Endothelial cell of umbilical vein (primary cell): ENCODE measurements around the gene CCDC88B. TPM values are rescaled to one million over a fixed set of nuclear protein-coding genes. Genes with fewer than 3 reads are reported as not detected.

Experiments
- BruUV-seq: library from RNA; stranded (reverse); fragments of 400-500 nt; replicated peaks from 2 replicates; lab custom pipeline; 2021; lab: Mats Ljungman, UMichigan
- CTCF ChIA-PET: fragments of 300-600, 350-600 bp; sonication (Branson Sonifier 250); formaldehyde crosslinking; loops from one replicate; lab custom pipeline; 2021; ENCODE audit warnings: antibody characterized with exemption, inconsistent platforms; lab: Charles Lee
- POLR2A ChIA-PET: fragments of 300-600, 350-600 bp; sonication (Branson Sonifier 250); formaldehyde crosslinking; loops from one replicate; lab custom pipeline; 2021; ENCODE audit warnings: antibody characterized with exemption, inconsistent platforms; lab: Charles Lee
- DNase-seq: peaks from one replicate; pipeline ENCODE4 v3.0.0-alpha.2; 2011; ENCODE audit warnings: low read depth, low spot score
- FAIRE-seq: peaks from 2 replicates; lab custom pipeline; 2011; peaks lifted over from hg19 to GRCh38; lab: Jason Lieb, UNC
- H2AFZ ChIP-seq: 2 replicates; pipeline ENCODE4 v1.6.0; 2012; ENCODE audit warnings: low read depth, low read length, control low read depth, inconsistent platforms
- H3K27ac ChIP-seq: 2 replicates; pipeline ENCODE4 v1.5.1; 2011; ENCODE audit warnings: low read depth, mild to moderate bottlenecking, control low read depth, low read length, moderate library complexity; ENCODE audit not compliant: insufficient read depth
- H3K27me3 ChIP-seq, 2 experiments: 2 replicates each; pipeline versions ENCODE4 v1.6.0 to v1.6.1; 2011; ENCODE audit warnings: low read length in 2 of 2, mixed read lengths in 1 of 2; ENCODE audit not compliant: control insufficient read depth in 2 of 2, insufficient read depth in 2 of 2
- H3K36me3 ChIP-seq, 2 experiments: 2 replicates in 1 of 2; 3 replicates in 1 of 2; pipeline ENCODE4 v1.5.1; 2011; ENCODE audit warnings: low read length in 2 of 2, mild to moderate bottlenecking in 1 of 2, moderate library complexity in 1 of 2; ENCODE audit not compliant: control insufficient read depth in 2 of 2, insufficient read depth in 2 of 2; ENCODE audit errors: extremely low read depth in 1 of 2
- H3K4me1 ChIP-seq: 3 replicates; pipeline ENCODE4 v1.5.1; 2011; ENCODE audit warnings: mild to moderate bottlenecking, low read length; ENCODE audit not compliant: control insufficient read depth, insufficient read depth; ENCODE audit errors: extremely low read depth
- H3K4me2 ChIP-seq: 2 replicates; pipeline ENCODE4 v1.6.1; 2011; ENCODE audit warnings: low read length, control low read depth, mixed read lengths; ENCODE audit not compliant: insufficient read depth
- H3K4me3 ChIP-seq, 3 experiments: fragments of 200-600 bp in 1 of 3; sonication (generic), shearing (Covaris generic) in 1 of 3; replicated peaks in 1 of 3; 2 replicates each; pipeline ENCODE4 v1.5.1; 2011 to 2016; ENCODE audit warnings: control low read depth in 3 of 3, low read length in 3 of 3, mild to moderate bottlenecking in 2 of 3, inconsistent platforms in 1 of 3, low read depth in 1 of 3, moderate library complexity in 1 of 3; ENCODE audit not compliant: insufficient read depth in 1 of 3
- H3K79me2 ChIP-seq: 2 replicates; pipeline ENCODE4 v1.6.0; 2012; ENCODE audit warnings: low read length, inconsistent platforms; ENCODE audit not compliant: control insufficient read depth, insufficient read depth
- H3K9ac ChIP-seq: replicated peaks from 2 replicates; pipeline ENCODE3; 2011; ENCODE audit warnings: low read length, control low read depth; ENCODE audit not compliant: insufficient read depth; ENCODE audit errors: extremely low read depth
- H3K9me1 ChIP-seq: replicated peaks from 3 replicates; pipeline ENCODE4 v1.6.0; 2011; ENCODE audit warnings: mild to moderate bottlenecking, low read length; ENCODE audit not compliant: control insufficient read depth, insufficient read depth; ENCODE audit errors: extremely low read depth
- H3K9me3 ChIP-seq: replicated peaks from 2 replicates; pipeline ENCODE4 v1.5.1; 2012; ENCODE audit warnings: low read length, inconsistent platforms; ENCODE audit not compliant: control insufficient read depth, insufficient read depth
- H4K20me1 ChIP-seq: replicated peaks from 2 replicates; pipeline ENCODE3; 2011; ENCODE audit warnings: mild to moderate bottlenecking, low read length; ENCODE audit not compliant: control insufficient read depth, insufficient read depth; ENCODE audit errors: extremely low read depth
- EZH2 ChIP-seq: IDR thresholded peaks from 2 replicates; pipeline ENCODE4 v1.6.1; 2012; ENCODE audit warnings: borderline replicate concordance, low read depth, mild to moderate bottlenecking, moderate library complexity, low read length, inconsistent platforms; ENCODE audit not compliant: severe bottlenecking
- FOS ChIP-seq: IDR thresholded peaks from 2 replicates; pipeline ENCODE4 v1.6.1; 2011; ENCODE audit warnings: mild to moderate bottlenecking, low read length, moderate library complexity, borderline replicate concordance; ENCODE audit not compliant: insufficient read depth
- GATA2 ChIP-seq: IDR thresholded peaks from 2 replicates; pipeline ENCODE4 v1.7.0; 2011; ENCODE audit warnings: low read depth, mild to moderate bottlenecking, moderate library complexity, mixed read lengths, low read length; ENCODE audit not compliant: insufficient read length, insufficient read depth
- JUN ChIP-seq: IDR thresholded peaks from 2 replicates; pipeline ENCODE4 v1.6.1; 2011; ENCODE audit warnings: borderline replicate concordance, low read depth; ENCODE audit not compliant: insufficient read length, insufficient read depth
- MAX ChIP-seq: IDR thresholded peaks from 2 replicates; pipeline ENCODE4 v1.6.1; 2011; ENCODE audit not compliant: insufficient read depth, insufficient read length
- MYC ChIP-seq: IDR thresholded peaks from one replicate; pipeline ENCODE4 v1.6.1; 2011; ENCODE audit warnings: mild to moderate bottlenecking, low read depth, low read length
- POLR2A ChIP-seq: IDR thresholded peaks from 2 replicates; pipeline ENCODE4 v1.6.1; 2012; ENCODE audit warnings: low read depth, mild to moderate bottlenecking, control low read depth, low read length
- POLR2AphosphoS5 ChIP-seq: IDR thresholded peaks from 2 replicates; pipeline ENCODE4 v1.6.1; 2012; ENCODE audit warnings: low read depth, mild to moderate bottlenecking, control low read depth, low read length, moderate library complexity; ENCODE audit not compliant: insufficient read depth
- dilution Hi-C: fragments of 300-500 bp; cut with MboI; formaldehyde crosslinking; loops from one replicate; pipeline ENCODE4 v1.15.0; 2019; ENCODE audit warnings: low sequenced_read_pairs; ENCODE audit not compliant: extremely low pct_ligation_motif_present
- intact Hi-C: fragments of 100-400 bp; cut with micrococcal nuclease; formaldehyde crosslinking; loops from one replicate; pipeline ENCODE4 v1.10.0; 2022
- polyA plus RNA-seq, 4 experiments: library from polyadenylated mRNA; depleted of rRNA in 3 of 4; stranded (reverse) in 3 of 4; unstranded in 1 of 4; fragments of >200 nt; gene quantifications; 2 replicates each; pipeline versions ENCODE4 v1.2.1 to v1.2.3, GENCODE V29; 2011 to 2012; ENCODE audit warnings: missing spikeins in 1 of 4
- total RNA-seq: library from RNA; stranded (reverse); gene quantifications from 2 replicates; pipeline ENCODE4 v1.2.3, GENCODE V29; 2021
- TF ChIP-seq, protein P1 (sequence below), 2 donors: IDR thresholded peaks; 1 replicate in 1 of 2; 2 replicates in 1 of 2; pipeline ENCODE4 v1.5.1; 2011; ENCODE audit warnings: low read length in 2 of 2, mild to moderate bottlenecking in 2 of 2, moderate library complexity in 2 of 2, control low read depth in 1 of 2, inconsistent platforms in 1 of 2, low read depth in 1 of 2; ENCODE audit not compliant: insufficient read depth in 1 of 2; ENCODE audit errors: extremely low read depth in 1 of 2

The CCDC88B gene
- total and polyA plus RNA-seq, 2 donors (not counting 3 experiments of a cell fraction or from before 2014, with no cell fraction given) = 1.8 to 2.7 TPM

GRCh38 chr11:64382586-64382985 is 42.6 kb downstream of the CCDC88B start:
- Histone ChIP-seq H3K9me3 (no peaks in the 10 kb centered on the region), H3K27me3 (peaks cover 2 to 6% of the 10 kb centered on the region in 2 experiments), H3K79me2 (no peaks in the 10 kb centered on the region), H3K4me1 (no peaks in the 10 kb centered on the region), H3K9ac (no peak overlapping the region), H3K27ac (no peak overlapping the region), H4K20me1 (no peaks in the 10 kb centered on the region), H3K4me3 (no peak overlapping the region), H3K9me1 (no peaks in the 10 kb centered on the region), H3K4me2 (no peak overlapping the region), H2AFZ (no peak overlapping the region), H3K36me3 (no peaks in the 10 kb centered on the region)
- ChIA-PET CTCF (no interaction called here), POLR2A (no interaction called here)
- no peak for TF ChIP-seq JUN
- TF ChIP-seq EZH2 = no peak
- TF ChIP-seq, protein P1, sequence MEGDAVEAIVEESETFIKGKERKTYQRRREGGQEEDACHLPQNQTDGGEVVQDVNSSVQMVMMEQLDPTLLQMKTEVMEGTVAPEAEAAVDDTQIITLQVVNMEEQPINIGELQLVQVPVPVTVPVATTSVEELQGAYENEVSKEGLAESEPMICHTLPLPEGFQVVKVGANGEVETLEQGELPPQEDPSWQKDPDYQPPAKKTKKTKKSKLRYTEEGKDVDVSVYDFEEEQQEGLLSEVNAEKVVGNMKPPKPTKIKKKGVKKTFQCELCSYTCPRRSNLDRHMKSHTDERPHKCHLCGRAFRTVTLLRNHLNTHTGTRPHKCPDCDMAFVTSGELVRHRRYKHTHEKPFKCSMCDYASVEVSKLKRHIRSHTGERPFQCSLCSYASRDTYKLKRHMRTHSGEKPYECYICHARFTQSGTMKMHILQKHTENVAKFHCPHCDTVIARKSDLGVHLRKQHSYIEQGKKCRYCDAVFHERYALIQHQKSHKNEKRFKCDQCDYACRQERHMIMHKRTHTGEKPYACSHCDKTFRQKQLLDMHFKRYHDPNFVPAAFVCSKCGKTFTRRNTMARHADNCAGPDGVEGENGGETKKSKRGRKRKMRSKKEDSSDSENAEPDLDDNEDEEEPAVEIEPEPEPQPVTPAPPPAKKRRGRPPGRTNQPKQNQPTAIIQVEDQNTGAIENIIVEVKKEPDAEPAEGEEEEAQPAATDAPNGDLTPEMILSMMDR (IDR thresholded peaks at IDR 0.05; ENCODE audit: extremely low read depth in 1 of 2, insufficient read depth in 1 of 2, low read depth in 1 of 2, low read length in 2 of 2) = no peak
- TF ChIP-seq MAX = no peak
- no peak for TF ChIP-seq POLR2A
- no peak for TF ChIP-seq POLR2AphosphoS5
- no peak for TF ChIP-seq GATA2
- TF ChIP-seq FOS = no peak
- no peak for TF ChIP-seq MYC
- dilution Hi-C loops (no loop called here), intact Hi-C loops (no loop called here)
- no TSS peak for BruUV-seq
- DNase-seq (no peak), FAIRE-seq (no peak)
